Cardiac fibroblast (primary cell): ENCODE measurements around the gene CENPX.
A peak's percentile ranks its signal among the peaks of the same experiment; 100 is the strongest.

Experiments
- DNase-seq, 2 donors: peaks; one replicate each; pipeline versions ENCODE4 v3.0.0 to v3.0.0-alpha.2; 2010; ENCODE audit warnings: low read depth in 2 of 2
- H3K4me3 ChIP-seq, 2 donors: replicated peaks in 1 of 2; 1 replicate in 1 of 2; 2 replicates in 1 of 2; pipeline ENCODE4 v1.5.1; 2011; ENCODE audit warnings: low read depth in 2 of 2, low read length in 2 of 2, mild to moderate bottlenecking in 2 of 2, moderate library complexity in 1 of 2
- CTCF ChIP-seq: IDR thresholded peaks from one replicate; pipeline ENCODE4 v1.5.1; 2011; ENCODE audit warnings: low read depth, mild to moderate bottlenecking, low read length, inconsistent platforms

Gene CENPX

GRCh38 chr17:82050152-82050760 is 27.6 kb upstream of the CENPX start:
- H3K4me3 ChIP-seq: peak overlapping the region; percentile 51 to 80
- DNase-seq: no peak
- TF ChIP-seq CTCF: no peak

GRCh38 chr17:82049521-82049971 is 26.9 kb upstream of the CENPX start:
- DNase-seq: no peak
- no peak overlapping the region for H3K4me3 ChIP-seq
- TF ChIP-seq CTCF: no peak

- DNase-seq: no peak
- TF ChIP-seq CTCF: no peak
- no peak overlapping the region for H3K4me3 ChIP-seq
Observed at GRCh38 chr17:82049106-82049505, 26.4 kb upstream of the CENPX start.

- TF ChIP-seq CTCF: no peak
- no peak overlapping the region for H3K4me3 ChIP-seq
- DNase-seq: no peak
Observed at GRCh38 chr17:82048571-82048971, 25.9 kb upstream of the CENPX start.

- TF ChIP-seq CTCF: no peak
- H3K4me3 ChIP-seq: no peak overlapping the region
- no peak for DNase-seq
Observed at GRCh38 chr17:82047914-82048570, 25.4 kb upstream of the CENPX start.

- no peak for TF ChIP-seq CTCF
- DNase-seq: no peak
- H3K4me3 ChIP-seq: no peak overlapping the region
Observed at GRCh38 chr17:82047379-82047778, 24.7 kb upstream of the CENPX start.
